ENCODE results near the gene TCTA. TPM values are rescaled to one million over a fixed set of nuclear protein-coding genes. Genes with fewer than 3 reads are reported as not detected.

TCTA gene
- polyA plus RNA-seq, 1 donor (not counting 4 experiments of a cell fraction or from before 2014, with no cell fraction given): 16.5 TPM

DNA sequence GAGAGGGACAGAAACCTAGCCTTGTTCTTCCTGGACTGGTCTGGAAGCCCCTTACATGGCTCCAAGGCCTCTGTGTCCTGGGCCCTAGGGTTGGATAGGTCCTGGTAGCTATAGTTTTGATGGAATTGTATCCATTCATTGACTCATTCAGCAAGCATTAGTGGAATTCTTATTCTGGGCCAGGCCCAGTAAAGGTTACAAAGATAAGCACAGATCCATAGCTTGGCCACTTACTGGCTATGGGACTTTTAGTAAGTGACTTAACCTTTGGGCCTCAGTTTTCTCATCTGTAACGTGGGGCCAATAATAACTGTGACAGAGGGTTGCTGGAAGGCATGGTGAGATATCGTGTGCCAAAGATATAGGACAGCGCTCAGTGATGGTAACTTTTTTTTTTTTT lies 44.2 kb downstream of the TCTA start:
- DNase-seq (ENCODE audit: low read depth, low spot score) (no peak), FAIRE-seq (no peak)
- Histone ChIP-seq H3K9me1 (ENCODE audit: control insufficient read depth, extremely low read depth, insufficient read depth, low read length) (peaks cover 2% of the 10 kb centered on the region), H3K36me3 (ENCODE audit: control insufficient read depth in 2 of 2, extremely low read depth in 1 of 2, insufficient read depth in 2 of 2, low read length in 2 of 2) (no peaks in the 10 kb centered on the region), H3K79me2 (ENCODE audit: control insufficient read depth, insufficient read depth, low read length) (no peaks in the 10 kb centered on the region), H3K4me1 (ENCODE audit: control insufficient read depth, extremely low read depth, insufficient read depth, low read length) (peaks cover 20% of the 10 kb centered on the region), H3K27ac (ENCODE audit: control insufficient read depth, insufficient read depth, low read length) (no peak overlapping the region), H3K9ac (ENCODE audit: control insufficient read depth, extremely low read depth, insufficient read depth, low read length) (no peak overlapping the region), H3K27me3 (ENCODE audit: control insufficient read depth, extremely low read depth, insufficient read depth, low read length) (no peaks in the 10 kb centered on the region), H2AFZ (ENCODE audit: control insufficient read depth, low read length) (no peak overlapping the region), H4K20me1 (ENCODE audit: control insufficient read depth, extremely low read depth, insufficient read depth, low read length) (no peaks in the 10 kb centered on the region), H3K4me2 (ENCODE audit: control insufficient read depth, extremely low read depth, insufficient read depth, low read depth, low read length) (no peak overlapping the region), H3K9me3 (ENCODE audit: control insufficient read depth, low read depth, low read length) (no peaks in the 10 kb centered on the region), H3K4me3 (ENCODE audit: control insufficient read depth in 2 of 3, extremely low read depth in 1 of 3, insufficient read depth in 2 of 3, low read depth in 1 of 3, low read length in 3 of 3) (no peak overlapping the region)
- dilution Hi-C loops (cut with MboI; ENCODE audit: extremely low pct_ligation_motif_present, low sequenced_read_pairs): no loop called here
- TF ChIP-seq EZH2 (IDR thresholded peaks at IDR 0.05; ENCODE audit: low read length) (no peak), CTCF (optimal IDR thresholded peaks at IDR 0.05 in 1 of 3, IDR thresholded peaks at IDR 0.05 in 1 of 3, conservative IDR thresholded peaks at IDR 0.05 in 1 of 3; ENCODE audit: extremely low read depth in 1 of 3, insufficient read depth in 2 of 3, low read length in 3 of 3) (no peak)

- no peaks in the 10 kb centered on the region for H3K9me3 ChIP-seq (ENCODE audit: control insufficient read depth, low read depth, low read length)
- H3K4me2 ChIP-seq (ENCODE audit: control insufficient read depth, extremely low read depth, insufficient read depth, low read depth, low read length): no peak overlapping the region
- DNase-seq (ENCODE audit: low read depth, low spot score) (no peak), FAIRE-seq (no peak)
- peaks cover 27% of the 10 kb centered on the region for H3K4me1 ChIP-seq (ENCODE audit: control insufficient read depth, extremely low read depth, insufficient read depth, low read length)
- no peaks in the 10 kb centered on the region for H3K36me3 ChIP-seq (ENCODE audit: control insufficient read depth in 2 of 2, extremely low read depth in 1 of 2, insufficient read depth in 2 of 2, low read length in 2 of 2)
- peaks cover 2% of the 10 kb centered on the region for H3K9me1 ChIP-seq (ENCODE audit: control insufficient read depth, extremely low read depth, insufficient read depth, low read length)
- dilution Hi-C loops (cut with MboI; ENCODE audit: extremely low pct_ligation_motif_present, low sequenced_read_pairs): no loop called here
- no peaks in the 10 kb centered on the region for H4K20me1 ChIP-seq (ENCODE audit: control insufficient read depth, extremely low read depth, insufficient read depth, low read length)
- no peak overlapping the region for H3K9ac ChIP-seq (ENCODE audit: control insufficient read depth, extremely low read depth, insufficient read depth, low read length)
- no peaks in the 10 kb centered on the region for H3K27me3 ChIP-seq (ENCODE audit: control insufficient read depth, extremely low read depth, insufficient read depth, low read length)
- no peak overlapping the region for H3K4me3 ChIP-seq (ENCODE audit: control insufficient read depth in 2 of 3, extremely low read depth in 1 of 3, insufficient read depth in 2 of 3, low read depth in 1 of 3, low read length in 3 of 3)
- no peaks in the 10 kb centered on the region for H3K79me2 ChIP-seq (ENCODE audit: control insufficient read depth, insufficient read depth, low read length)
- TF ChIP-seq CTCF (optimal IDR thresholded peaks at IDR 0.05 in 1 of 3, IDR thresholded peaks at IDR 0.05 in 1 of 3, conservative IDR thresholded peaks at IDR 0.05 in 1 of 3; ENCODE audit: extremely low read depth in 1 of 3, insufficient read depth in 2 of 3, low read length in 3 of 3): no peak
- TF ChIP-seq EZH2 (IDR thresholded peaks at IDR 0.05; ENCODE audit: low read length): no peak
- H2AFZ ChIP-seq (ENCODE audit: control insufficient read depth, low read length): no peak overlapping the region
- H3K27ac ChIP-seq (ENCODE audit: control insufficient read depth, insufficient read depth, low read length): no peak overlapping the region
Measured at GRCh38 chr3:49460188-49460890, 48.1 kb downstream of the TCTA start.

All from keratinocyte (primary cell).